ENCODE measurements around the gene RNF123. TPM values are rescaled to one million over a fixed set of nuclear protein-coding genes. Genes with fewer than 3 reads are reported as not detected.

The RNF123 gene
- total RNA-seq, 1 experiment from 2014 or later: 46.7 TPM

GRCh38 chr3:49717959-49718857, 28.9 kb downstream of the RNF123 start:
- BruUV-seq (replicated peaks): no TSS peak
- POLR2A ChIA-PET (ENCODE audit: unreplicated experiment): no interaction called here
- no peak for DNase-seq
- Histone ChIP-seq H3F3A (ENCODE audit: insufficient read depth, low read depth) (no peaks in the 10 kb centered on the region; the same call in 1 of the 2 replicates), H3K79me2 (ENCODE audit: low read depth) (peaks cover 8% of the 10 kb centered on the region), H3K36me3 (ENCODE audit: low read depth) (no peaks in the 10 kb centered on the region), H4K20me1 (ENCODE audit: insufficient read depth) (no peaks in the 10 kb centered on the region), H3K9me3 (ENCODE audit: insufficient read depth, low read depth) (no peaks in the 10 kb centered on the region), H3K4me2 (no peak overlapping the region), H3K27me3 (ENCODE audit: insufficient read depth, low read depth) (no peaks in the 10 kb centered on the region), H3K9me2 (ENCODE audit: insufficient read depth) (no peaks in the 10 kb centered on the region), H3K4me1 (replicated peaks; ENCODE audit: insufficient read depth) (peaks cover 7% of the 10 kb centered on the region; the same call in 1 of the 2 replicates), H2AFZ (no peak overlapping the region), H3K4me3 (no peak overlapping the region), H3K27ac (no peak overlapping the region)
- intact Hi-C loops (cut with micrococcal nuclease; ENCODE audit: unreplicated experiment): loop anchor here (10.0 kb wide), 1 partner anchor 387 kb away; no protein-coding TSS in a partner anchor
- CTCF ChIA-PET: no interaction called here
- TF ChIP-seq CTCF (conservative IDR thresholded peaks at IDR 0.05): no peak

- Histone ChIP-seq H3K4me2 (no peak overlapping the region), H3K9me2 (ENCODE audit: insufficient read depth) (no peaks in the 10 kb centered on the region), H3K9me3 (ENCODE audit: insufficient read depth, low read depth) (no peaks in the 10 kb centered on the region), H3K4me3 (no peak overlapping the region), H4K20me1 (ENCODE audit: insufficient read depth) (no peaks in the 10 kb centered on the region), H3K27ac (no peak overlapping the region), H3K79me2 (ENCODE audit: low read depth) (peaks cover 9% of the 10 kb centered on the region), H2AFZ (no peak overlapping the region), H3K36me3 (ENCODE audit: low read depth) (no peaks in the 10 kb centered on the region), H3K4me1 (replicated peaks; ENCODE audit: insufficient read depth) (peaks cover 7% of the 10 kb centered on the region; the same call in 1 of the 2 replicates), H3K27me3 (ENCODE audit: insufficient read depth, low read depth) (no peaks in the 10 kb centered on the region), H3F3A (ENCODE audit: insufficient read depth, low read depth) (no peaks in the 10 kb centered on the region; the same call in 1 of the 2 replicates)
- no TSS peak for BruUV-seq (replicated peaks)
- DNase-seq: no peak
- POLR2A ChIA-PET (ENCODE audit: unreplicated experiment): no interaction called here
- intact Hi-C loops (cut with micrococcal nuclease; ENCODE audit: unreplicated experiment): loop anchor here (10.0 kb wide), 1 partner anchor 386 kb away; no protein-coding TSS in a partner anchor
- no peak for TF ChIP-seq EZH2 (IDR thresholded peaks at IDR 0.05; ENCODE audit: low read depth)
- CTCF ChIA-PET: no interaction called here
Observed at GRCh38 chr3:49718858-49719213, 29.5 kb downstream of the RNF123 start.

- H3K9me3 ChIP-seq (ENCODE audit: insufficient read depth, low read depth): no peaks in the 10 kb centered on the region
- H3K4me2 ChIP-seq: no peak within 1 kb of the TSS
- peaks cover 7% of the 10 kb centered on the region; the same call in 1 of the 2 replicates for H3K4me1 ChIP-seq (replicated peaks; ENCODE audit: insufficient read depth)
- H3F3A ChIP-seq (ENCODE audit: insufficient read depth, low read depth): peaks cover 2% of the 10 kb centered on the region; the same call in 1 of the 2 replicates
- intact Hi-C loops (cut with micrococcal nuclease; ENCODE audit: unreplicated experiment): loop anchor here (10.0 kb wide), 1 partner anchor 385 kb away; no protein-coding TSS in a partner anchor
- H4K20me1 ChIP-seq (ENCODE audit: insufficient read depth): no peaks in the 10 kb centered on the region
- H3K4me3 ChIP-seq: no peak within 1 kb of the TSS
- H2AFZ ChIP-seq: no peak within 1 kb of the TSS
- no TSS peak for BruUV-seq (replicated peaks)
- ChIA-PET CTCF (no interaction called here), POLR2A (ENCODE audit: unreplicated experiment) (no interaction called here)
- H3K79me2 ChIP-seq (ENCODE audit: low read depth): peaks cover 9% of the 10 kb centered on the region
- no peaks in the 10 kb centered on the region for H3K27me3 ChIP-seq (ENCODE audit: insufficient read depth, low read depth)
- no peak within 1 kb of the TSS for H3K27ac ChIP-seq
- no peak for TF ChIP-seq EZH2 (IDR thresholded peaks at IDR 0.05; ENCODE audit: low read depth)
- no peak for TF ChIP-seq CTCF (conservative IDR thresholded peaks at IDR 0.05)
- H3K36me3 ChIP-seq (ENCODE audit: low read depth): no peaks in the 10 kb centered on the region
- DNase-seq: no peak
- no peaks in the 10 kb centered on the region for H3K9me2 ChIP-seq (ENCODE audit: insufficient read depth)
Observed at GRCh38 chr3:49719214-49719884, 30.0 kb downstream of the RNF123 start, which contains the start of gene AMIGO3. AMIGO3 (minus strand) TSS chr3:49719684; CDS start chr3:49719465, 219 bp downstream.
